Mesendoderm (in vitro differentiated cells): ENCODE measurements around the gene GDF9.
A peak's percentile ranks its signal among the peaks of the same experiment; 100 is the strongest.

ENCODE experiments used
- DNase-seq: peaks from one replicate; pipeline ENCODE4 v3.0.0; 2013
- H2AK5ac ChIP-seq: 2 replicates; pipeline ENCODE4 v1.6.1; 2013; ENCODE audit warnings: low read length, inconsistent platforms
- H2BK120ac ChIP-seq: 2 replicates; pipeline ENCODE4 v1.6.1; 2013; ENCODE audit warnings: low read depth, mild to moderate bottlenecking, low read length, moderate library complexity, mixed read lengths
- H2BK15ac ChIP-seq: replicated peaks from 2 replicates; pipeline ENCODE4 v1.6.1; 2013; ENCODE audit warnings: low read depth, mild to moderate bottlenecking, moderate library complexity
- H2BK5ac ChIP-seq: 2 replicates; pipeline ENCODE4 v1.6.1; 2013; ENCODE audit warnings: low read length, inconsistent platforms
- H3K18ac ChIP-seq: 2 replicates; pipeline ENCODE4 v1.6.1; 2013; ENCODE audit warnings: mild to moderate bottlenecking, low read length, mixed read lengths
- H3K23ac ChIP-seq: one replicate; pipeline ENCODE4 v1.6.1; 2013; ENCODE audit warnings: low read length
- H3K27ac ChIP-seq: 2 replicates; pipeline ENCODE4 v1.5.1; 2013; ENCODE audit warnings: low read depth, mild to moderate bottlenecking, inconsistent platforms, low read length, moderate library complexity
- H3K27me3 ChIP-seq: 2 replicates; pipeline ENCODE4 v1.6.1; 2013; ENCODE audit warnings: low read length, control low read depth, mild to moderate bottlenecking, inconsistent platforms; ENCODE audit not compliant: insufficient read depth, poor library complexity
- H3K36me3 ChIP-seq: 2 replicates; pipeline ENCODE4 v1.6.1; 2013; ENCODE audit warnings: low read length, inconsistent platforms; ENCODE audit not compliant: control insufficient read depth, insufficient read depth
- H3K4ac ChIP-seq: one replicate; pipeline ENCODE4 v1.6.1; 2013; ENCODE audit warnings: low read depth, mild to moderate bottlenecking, low read length, moderate library complexity
- H3K4me1 ChIP-seq: 2 replicates; pipeline ENCODE4 v1.6.1; 2013; ENCODE audit warnings: low read depth, low read length, inconsistent platforms; ENCODE audit not compliant: control insufficient read depth
- H3K4me2 ChIP-seq: 2 replicates; pipeline ENCODE4 v1.6.1; 2013; ENCODE audit warnings: low read length
- H3K4me3 ChIP-seq: 2 replicates; pipeline ENCODE4 v1.5.1; 2013; ENCODE audit warnings: mild to moderate bottlenecking, low read length
- H3K56ac ChIP-seq: one replicate; pipeline ENCODE4 v1.6.1; 2013; ENCODE audit warnings: low read length
- H3K79me1 ChIP-seq: 2 replicates; pipeline ENCODE4 v1.6.1; 2013; ENCODE audit warnings: low read length, inconsistent platforms
- H3K79me2 ChIP-seq: 2 replicates; pipeline ENCODE4 v1.6.1; 2013; ENCODE audit warnings: mild to moderate bottlenecking, low read length; ENCODE audit not compliant: control insufficient read depth, insufficient read depth
- H3K9ac ChIP-seq: 2 replicates; pipeline ENCODE4 v1.6.1; 2013; ENCODE audit warnings: low read length, inconsistent platforms
- H4K5ac ChIP-seq: one replicate; pipeline ENCODE4 v1.6.1; 2013; ENCODE audit warnings: low read length
- H4K8ac ChIP-seq: one replicate; pipeline ENCODE4 v1.6.1; 2013; ENCODE audit warnings: low read depth, mild to moderate bottlenecking, control low read depth, low read length, moderate library complexity
- WGBS: extraction: QIAGEN DNeasy Blood & Tissue Kit; methylation state at CpG from one replicate; pipeline ENCODE4 v1.1.7; 2013; ENCODE audit warnings: low lambda C conversion rate, missing lambda C conversion rate; ENCODE audit not compliant: insufficient coverage; ENCODE audit errors: extremely low coverage; 5-methylcytosine and 5-hydroxymethylcytosine counted together

GDF9 gene

GRCh38 chr5:132828846-132829494, 37.3 kb downstream of the GDF9 start:
- H3K27ac ChIP-seq, result no peak overlapping the region
- no peak for DNase-seq
- H2BK120ac ChIP-seq, result no peak overlapping the region
- no peaks in the 10 kb centered on the region for H3K79me1 ChIP-seq
- H2AK5ac ChIP-seq, result no peak overlapping the region
- H3K4ac ChIP-seq, result no peak overlapping the region
- no peak overlapping the region for H3K18ac ChIP-seq
- H3K4me3 ChIP-seq, result no peak overlapping the region
- H3K9ac ChIP-seq, result no peak overlapping the region
- H3K4me1 ChIP-seq, result peaks cover 1% of the 10 kb centered on the region
- no peak overlapping the region for H2BK15ac ChIP-seq
- no peaks in the 10 kb centered on the region for H3K36me3 ChIP-seq
- H3K56ac ChIP-seq, result no peak overlapping the region
- no peak overlapping the region for H3K23ac ChIP-seq
- no peak overlapping the region for H3K4me2 ChIP-seq
- peaks cover 17% of the 10 kb centered on the region for H3K27me3 ChIP-seq
- H3K79me2 ChIP-seq, result no peaks in the 10 kb centered on the region
- no peak overlapping the region for H2BK5ac ChIP-seq
- no CpG with 5 or more reads among the region's 4 CpGs for WGBS
- H4K8ac ChIP-seq, result no peak overlapping the region
- H4K5ac ChIP-seq, result no peak overlapping the region

GRCh38 chr5:132827943-132828673, 38.2 kb downstream of the GDF9 start:
- Histone ChIP-seq H2BK5ac (no peak overlapping the region), H3K4ac (no peak overlapping the region), H2AK5ac (no peak overlapping the region), H3K23ac (peak overlapping the region; percentile 3), H2BK15ac (no peak overlapping the region), H3K4me1 (peaks cover 1% of the 10 kb centered on the region), H4K8ac (no peak overlapping the region), H4K5ac (no peak overlapping the region), H3K9ac (no peak overlapping the region), H3K27me3 (peaks cover 17% of the 10 kb centered on the region), H2BK120ac (no peak overlapping the region), H3K4me2 (no peak overlapping the region), H3K27ac (no peak overlapping the region), H3K56ac (no peak overlapping the region), H3K4me3 (no peak overlapping the region), H3K36me3 (no peaks in the 10 kb centered on the region), H3K79me1 (no peaks in the 10 kb centered on the region), H3K18ac (no peak overlapping the region), H3K79me2 (no peaks in the 10 kb centered on the region)
- no peak for DNase-seq
- no CpG with 5 or more reads among the region's 4 CpGs for WGBS

- Histone ChIP-seq H4K5ac (no peak overlapping the region), H2BK5ac (no peak overlapping the region), H2BK15ac (no peak overlapping the region), H3K23ac (peak overlapping the region; percentile 59), H3K4me2 (no peak overlapping the region), H2AK5ac (no peak overlapping the region), H3K27ac (no peak overlapping the region), H3K9ac (peak overlapping the region; percentile 69), H4K8ac (no peak overlapping the region), H3K4me1 (peaks cover 1% of the 10 kb centered on the region), H3K4me3 (no peak overlapping the region), H3K36me3 (no peaks in the 10 kb centered on the region), H3K27me3 (peaks cover 17% of the 10 kb centered on the region), H3K79me1 (no peaks in the 10 kb centered on the region), H3K18ac (no peak overlapping the region), H3K79me2 (no peaks in the 10 kb centered on the region), H3K56ac (peak overlapping the region; percentile 89), H3K4ac (no peak overlapping the region), H2BK120ac (no peak overlapping the region)
- no peak for DNase-seq
- no CpG with 5 or more reads among the region's 6 CpGs for WGBS
Observed at GRCh38 chr5:132826424-132827082, 39.7 kb downstream of the GDF9 start.

- no peak overlapping the region for H2BK15ac ChIP-seq
- H3K79me1 ChIP-seq, result no peaks in the 10 kb centered on the region
- H3K4me3 ChIP-seq, result peak overlapping the region; percentile 22
- H3K9ac ChIP-seq, result peak overlapping the region; percentile 69
- peaks cover 17% of the 10 kb centered on the region for H3K27me3 ChIP-seq
- peak overlapping the region; percentile 3 for H3K18ac ChIP-seq
- H3K27ac ChIP-seq, result no peak overlapping the region
- H3K23ac ChIP-seq, result peak overlapping the region; percentile 59
- peak overlapping the region; percentile 89 for H3K56ac ChIP-seq
- no CpG with 5 or more reads among the region's 43 CpGs for WGBS
- no peak overlapping the region for H2BK120ac ChIP-seq
- H4K5ac ChIP-seq, result no peak overlapping the region
- H3K4me1 ChIP-seq, result peaks cover 1% of the 10 kb centered on the region
- H4K8ac ChIP-seq, result no peak overlapping the region
- H2AK5ac ChIP-seq, result no peak overlapping the region
- DNase-seq, result peak; percentile 50
- peak overlapping the region; percentile 71 for H3K4me2 ChIP-seq
- H2BK5ac ChIP-seq, result no peak overlapping the region
- no peaks in the 10 kb centered on the region for H3K36me3 ChIP-seq
- no peaks in the 10 kb centered on the region for H3K79me2 ChIP-seq
- H3K4ac ChIP-seq, result no peak overlapping the region
Observed at GRCh38 chr5:132825834-132826391, 40.4 kb downstream of the GDF9 start.

GRCh38 chr5:132825033-132825833, 41.0 kb downstream of the GDF9 start:
- Histone ChIP-seq H3K56ac (peak overlapping the region; percentile 89), H2BK5ac (no peak overlapping the region), H2BK120ac (no peak overlapping the region), H4K5ac (no peak overlapping the region), H3K23ac (no peak overlapping the region), H3K27ac (no peak overlapping the region), H3K4ac (peak overlapping the region; percentile 5), H3K27me3 (peaks cover 17% of the 10 kb centered on the region), H3K9ac (peak overlapping the region; percentile 69), H3K36me3 (no peaks in the 10 kb centered on the region), H2AK5ac (no peak overlapping the region), H3K79me1 (no peaks in the 10 kb centered on the region), H3K18ac (peak overlapping the region; percentile 3), H3K4me1 (peaks cover 1% of the 10 kb centered on the region), H4K8ac (no peak overlapping the region), H3K4me2 (peak overlapping the region; percentile 71), H2BK15ac (no peak overlapping the region), H3K79me2 (no peaks in the 10 kb centered on the region), H3K4me3 (peak overlapping the region; percentile 22)
- WGBS, result no CpG with 5 or more reads among the region's 71 CpGs
- DNase-seq, result peak; percentile 72
